Epithelial cell of proximal tubule (primary cell): ENCODE data around the gene SMOC1. TPM values are rescaled to one million over a fixed set of nuclear protein-coding genes. Genes with fewer than 3 reads are reported as not detected.

Source experiments
- DNase-seq: peaks from one replicate; pipeline ENCODE4 v3.0.0-alpha.2; 2011; ENCODE audit warnings: low read depth
- H3K4me3 ChIP-seq: 2 replicates; pipeline ENCODE4 v1.5.1; 2011; ENCODE audit warnings: low read depth, mild to moderate bottlenecking, low read length
- total RNA-seq: library from RNA; depleted of rRNA; stranded (reverse); fragments of >200 nt; gene quantifications from 2 replicates; pipeline ENCODE4 v1.2.3, GENCODE V29; 2015
- TF ChIP-seq, protein P1 (sequence below): conservative IDR thresholded peaks from 2 replicates; pipeline ENCODE4 v1.5.1; 2012; ENCODE audit warnings: low read depth, mild to moderate bottlenecking, low read length

The SMOC1 gene
- total RNA-seq, 1 donor from 2014 or later: 7.4 TPM

DNA sequence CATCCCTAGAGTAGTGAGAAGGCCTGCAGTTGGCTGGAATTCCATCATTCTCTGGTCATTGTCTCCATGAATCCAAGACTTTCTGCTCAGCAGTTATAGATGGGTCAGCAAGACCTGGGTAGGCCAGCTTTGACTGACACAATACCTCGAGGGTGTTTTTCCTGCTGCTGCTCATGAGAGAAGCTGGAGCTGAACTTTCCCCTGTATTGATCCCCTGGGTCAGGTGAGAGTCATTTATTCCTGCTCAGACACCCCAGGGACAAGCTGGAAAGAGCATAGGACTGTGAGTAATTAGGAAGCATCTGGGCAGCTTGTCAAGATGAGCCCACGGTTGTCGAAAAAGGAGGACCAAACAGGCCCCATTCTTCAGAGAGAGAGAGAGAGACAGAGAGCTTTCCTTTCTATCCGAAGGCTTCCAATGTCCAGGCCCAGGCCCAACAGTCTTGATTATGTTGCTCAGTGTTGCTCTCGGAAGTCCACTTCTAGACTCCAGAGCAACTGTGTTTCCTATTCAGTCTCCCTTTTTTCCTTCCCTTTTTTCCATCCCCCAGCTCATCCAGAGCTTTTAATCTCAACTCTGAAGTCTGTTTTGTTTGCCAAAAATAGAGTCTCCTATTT is 178.4 kb downstream of the SMOC1 start:
- no peak for DNase-seq
- TF ChIP-seq, protein P1, sequence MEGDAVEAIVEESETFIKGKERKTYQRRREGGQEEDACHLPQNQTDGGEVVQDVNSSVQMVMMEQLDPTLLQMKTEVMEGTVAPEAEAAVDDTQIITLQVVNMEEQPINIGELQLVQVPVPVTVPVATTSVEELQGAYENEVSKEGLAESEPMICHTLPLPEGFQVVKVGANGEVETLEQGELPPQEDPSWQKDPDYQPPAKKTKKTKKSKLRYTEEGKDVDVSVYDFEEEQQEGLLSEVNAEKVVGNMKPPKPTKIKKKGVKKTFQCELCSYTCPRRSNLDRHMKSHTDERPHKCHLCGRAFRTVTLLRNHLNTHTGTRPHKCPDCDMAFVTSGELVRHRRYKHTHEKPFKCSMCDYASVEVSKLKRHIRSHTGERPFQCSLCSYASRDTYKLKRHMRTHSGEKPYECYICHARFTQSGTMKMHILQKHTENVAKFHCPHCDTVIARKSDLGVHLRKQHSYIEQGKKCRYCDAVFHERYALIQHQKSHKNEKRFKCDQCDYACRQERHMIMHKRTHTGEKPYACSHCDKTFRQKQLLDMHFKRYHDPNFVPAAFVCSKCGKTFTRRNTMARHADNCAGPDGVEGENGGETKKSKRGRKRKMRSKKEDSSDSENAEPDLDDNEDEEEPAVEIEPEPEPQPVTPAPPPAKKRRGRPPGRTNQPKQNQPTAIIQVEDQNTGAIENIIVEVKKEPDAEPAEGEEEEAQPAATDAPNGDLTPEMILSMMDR: no peak
- no peak overlapping the region for H3K4me3 ChIP-seq

DNA sequence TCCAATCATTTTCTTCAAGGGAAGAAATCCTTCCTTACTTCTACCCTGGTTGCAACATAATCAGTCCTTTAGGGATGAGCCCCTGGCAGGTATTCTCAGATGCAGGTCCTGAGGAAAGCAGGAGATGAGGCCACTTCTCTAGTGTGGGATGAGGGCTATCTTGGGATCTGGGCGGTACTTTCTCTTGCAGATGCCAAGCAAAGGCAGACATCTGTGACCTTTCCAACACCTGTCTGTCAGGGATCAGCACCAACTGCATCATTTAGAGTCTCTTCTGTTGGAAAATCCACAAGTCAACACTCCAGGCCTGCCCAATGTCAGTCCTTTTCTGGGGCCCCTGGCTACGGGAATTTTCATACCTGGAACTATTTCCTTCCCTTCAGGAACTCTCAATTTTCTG is 180.3 kb downstream of the SMOC1 start:
- H3K4me3 ChIP-seq: no peak overlapping the region
- TF ChIP-seq, protein P1: no peak
- no peak for DNase-seq

DNA sequence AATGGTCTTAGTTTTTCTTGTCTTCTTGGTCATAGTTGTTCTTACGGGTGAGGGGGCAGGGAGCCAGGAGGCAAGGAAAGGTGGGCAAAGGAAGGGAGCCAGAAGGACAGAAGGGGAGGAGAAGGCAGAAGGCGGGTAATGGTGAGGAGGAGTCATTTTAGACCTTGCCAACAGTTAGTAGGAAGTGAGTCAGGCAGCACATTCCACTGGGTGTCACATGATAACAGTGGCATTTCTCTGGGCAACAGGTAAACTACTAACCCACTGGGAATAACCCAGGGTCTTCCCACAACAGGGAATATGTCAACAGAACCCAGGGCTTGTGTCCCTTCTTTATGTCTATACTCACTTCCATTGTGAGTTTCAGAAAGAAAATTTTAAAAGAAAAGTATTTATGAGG is 181.9 kb downstream of the SMOC1 start:
- TF ChIP-seq, protein P1: no peak
- H3K4me3 ChIP-seq: no peak overlapping the region
- DNase-seq: peak; percentile 43

DNA sequence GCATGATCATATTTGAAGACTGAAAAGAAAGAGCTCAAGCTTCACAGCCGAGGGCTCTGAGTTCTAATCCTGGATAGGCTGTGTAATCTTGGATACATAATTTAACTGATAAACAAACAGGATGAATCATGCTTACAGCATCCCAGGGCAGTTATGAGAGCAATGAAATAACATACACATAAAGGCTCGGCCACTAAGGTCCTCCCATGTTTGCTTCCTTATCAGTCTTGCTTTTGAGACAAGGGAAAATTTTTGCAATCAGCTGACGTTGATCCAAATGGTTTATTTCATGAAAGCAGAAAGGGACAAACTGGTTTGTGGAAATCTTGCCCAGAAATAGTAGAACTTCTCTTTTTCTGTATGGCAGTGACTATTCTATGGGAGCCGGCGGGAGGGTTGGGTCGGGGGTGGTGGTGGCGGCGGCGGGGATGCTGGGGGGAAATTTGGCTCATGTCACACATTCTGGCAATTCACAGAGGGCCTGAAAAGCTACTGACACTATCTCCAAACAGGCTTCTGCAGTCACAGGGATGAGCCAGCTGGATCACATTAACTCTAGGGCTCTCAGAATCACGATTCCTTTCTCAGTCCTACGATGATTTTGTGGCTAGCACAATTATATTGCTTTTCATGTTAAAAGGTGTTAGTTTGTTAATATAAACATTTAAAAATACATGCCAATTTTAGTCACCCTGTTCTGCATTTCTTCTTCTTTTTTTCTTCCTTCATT is 185.1 kb downstream of the SMOC1 start:
- no peak for DNase-seq
- H3K4me3 ChIP-seq: no peak overlapping the region
- TF ChIP-seq, protein P1: no peak

DNA sequence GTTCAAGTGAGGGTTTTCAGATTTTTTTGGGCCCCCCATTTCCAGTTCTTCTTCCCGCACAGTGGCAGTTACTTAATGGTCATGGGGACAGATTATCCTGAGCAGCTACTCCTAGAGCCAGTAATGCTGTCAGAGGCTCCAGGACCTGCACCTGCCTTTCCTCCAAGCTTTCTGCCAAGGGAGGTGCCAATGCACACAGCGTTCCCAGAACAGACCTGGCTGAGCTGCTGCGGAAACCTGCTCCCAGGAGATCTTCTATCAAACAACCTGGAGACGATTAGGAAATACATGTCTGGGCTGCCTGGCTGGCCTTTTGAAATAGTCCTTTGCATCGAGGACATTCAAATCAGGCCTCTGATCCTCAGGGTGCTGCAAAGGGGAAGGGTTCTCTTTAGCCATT is 188.6 kb downstream of the SMOC1 start:
- H3K4me3 ChIP-seq: no peak overlapping the region
- TF ChIP-seq, protein P1: no peak
- no peak for DNase-seq

DNA sequence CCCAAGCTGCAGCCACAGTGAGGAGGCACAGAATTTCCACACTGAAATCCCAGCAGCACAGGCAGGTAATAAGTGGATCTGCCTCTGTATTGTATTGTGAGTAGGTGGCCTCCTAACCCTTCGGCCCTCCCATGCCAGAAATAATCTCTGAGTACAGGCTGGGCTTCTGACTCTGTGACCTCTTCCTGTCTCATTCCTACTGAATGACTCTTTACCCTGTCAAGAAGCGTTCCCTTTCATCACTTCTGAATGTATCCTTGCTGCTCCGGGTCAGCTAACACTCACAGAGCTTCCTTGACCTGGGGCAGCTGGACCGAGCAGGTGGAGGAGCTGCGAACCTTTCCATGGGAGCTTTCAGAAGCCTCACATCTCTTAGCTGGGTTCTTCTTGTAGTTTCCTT is 190.0 kb downstream of the SMOC1 start:
- TF ChIP-seq, protein P1: no peak
- no peak for DNase-seq
- no peak overlapping the region for H3K4me3 ChIP-seq
